MM.1S (cell line): Measurements from ENCODE around the gene DNAAF3.

Experiments
- DNase-seq: peaks from one replicate; pipeline ENCODE4 v3.0.0-alpha.2; 2015
- H2AFZ ChIP-seq: fragments of 300-600 bp; sonication (generic); 2 replicates; pipeline ENCODE4 v1.6.0; 2016; ENCODE audit warnings: antibody characterized with exemption, low read length
- H3F3A ChIP-seq: fragments of 300-600 bp; sonication (generic); 2 replicates; pipeline ENCODE4 v1.6.1; 2016; ENCODE audit warnings: mild to moderate bottlenecking, antibody characterized with exemption, low read length, moderate library complexity, mixed read lengths; ENCODE audit not compliant: insufficient read depth
- H3K27ac ChIP-seq: fragments of 300-600 bp; sonication (generic); 2 replicates; pipeline ENCODE4 v1.5.1; 2016; ENCODE audit warnings: mild to moderate bottlenecking, low read length
- H3K27me3 ChIP-seq: fragments of 300-600 bp; sonication (generic); replicated peaks from 2 replicates; pipeline ENCODE4 v1.6.0; 2016; ENCODE audit warnings: low read length; ENCODE audit not compliant: insufficient read depth
- H3K36me3 ChIP-seq: fragments of 300-600 bp; sonication (generic); replicated peaks from 2 replicates; pipeline ENCODE4 v1.6.1; 2016; ENCODE audit warnings: mild to moderate bottlenecking, low read length, mixed read lengths; ENCODE audit not compliant: insufficient read depth
- H3K4me1 ChIP-seq: fragments of 300-600 bp; sonication (generic); 2 replicates; pipeline ENCODE4 v1.6.1; 2016; ENCODE audit warnings: low read length, mixed read lengths
- H3K4me2 ChIP-seq: fragments of 300-600 bp; sonication (generic); 2 replicates; pipeline ENCODE4 v1.6.0; 2016; ENCODE audit warnings: low read depth, low read length
- H3K4me3 ChIP-seq: fragments of 300-600 bp; sonication (generic); 2 replicates; pipeline ENCODE4 v1.5.1; 2016; ENCODE audit warnings: low read length, mixed read lengths
- H3K79me2 ChIP-seq: fragments of 300-600 bp; sonication (generic); 2 replicates; pipeline ENCODE4 v1.6.1; 2016; ENCODE audit warnings: mixed run types, low read length, mixed read lengths
- H3K9ac ChIP-seq: fragments of 300-600 bp; sonication (generic); 2 replicates; pipeline ENCODE4 v1.6.1; 2016; ENCODE audit warnings: low read length, mixed read lengths
- H3K9me2 ChIP-seq: fragments of 300-600 bp; sonication (generic); replicated peaks from 2 replicates; pipeline ENCODE4 v1.6.1; 2016; ENCODE audit warnings: mild to moderate bottlenecking, low read length, mixed read lengths; ENCODE audit not compliant: insufficient read depth
- H3K9me3 ChIP-seq: fragments of 300-600 bp; sonication (generic); replicated peaks from 2 replicates; pipeline ENCODE4 v1.6.1; 2016; ENCODE audit warnings: mild to moderate bottlenecking, low read length, mixed read lengths; ENCODE audit not compliant: insufficient read depth
- H4K20me1 ChIP-seq: fragments of 300-600 bp; sonication (generic); 2 replicates; pipeline ENCODE4 v1.6.1; 2016; ENCODE audit warnings: mild to moderate bottlenecking, low read length, moderate library complexity, mixed read lengths; ENCODE audit not compliant: insufficient read depth
- CTCF ChIP-seq: fragments of 300-600 bp; sonication (generic); IDR thresholded peaks from 2 replicates; pipeline ENCODE4 v1.5.1; 2016; ENCODE audit warnings: antibody characterized with exemption, low read length, mixed read lengths
- EZH2 ChIP-seq: fragments of 300-600 bp; sonication (generic); optimal IDR thresholded peaks from 2 replicates; pipeline ENCODE3; 2017; ENCODE audit warnings: low read depth, mild to moderate bottlenecking, antibody characterized with exemption, low read length, mixed read lengths
- EZH2phosphoT487 ChIP-seq: fragments of 300-600 bp; sonication (generic); IDR thresholded peaks from 2 replicates; pipeline ENCODE4 v1.6.1; 2018; ENCODE audit warnings: antibody characterized with exemption, low read length

Gene DNAAF3

GRCh38 chr19:55153652-55154264, 12.7 kb downstream of the DNAAF3 start:
- Histone ChIP-seq H3K27me3 (peaks cover 37% of the 10 kb centered on the region), H3K4me2 (no peak overlapping the region), H3K9ac (no peak overlapping the region), H3K9me2 (no peaks in the 10 kb centered on the region), H4K20me1 (no peaks in the 10 kb centered on the region), H3K9me3 (no peaks in the 10 kb centered on the region), H3K4me3 (no peak overlapping the region), H3K79me2 (no peaks in the 10 kb centered on the region), H3K27ac (no peak overlapping the region), H3F3A (no peaks in the 10 kb centered on the region), H3K36me3 (no peaks in the 10 kb centered on the region), H3K4me1 (no peaks in the 10 kb centered on the region), H2AFZ (no peak overlapping the region)
- no peak for TF ChIP-seq EZH2
- TF ChIP-seq CTCF = no peak
- TF ChIP-seq EZH2phosphoT487 = no peak
- DNase-seq = no peak

- no peaks in the 10 kb centered on the region for H3K4me1 ChIP-seq
- no peak overlapping the region for H3K27ac ChIP-seq
- no peaks in the 10 kb centered on the region for H3K79me2 ChIP-seq
- no peaks in the 10 kb centered on the region for H4K20me1 ChIP-seq
- no peaks in the 10 kb centered on the region for H3F3A ChIP-seq
- H3K36me3 ChIP-seq = no peaks in the 10 kb centered on the region
- H3K9me3 ChIP-seq = no peaks in the 10 kb centered on the region
- H3K9me2 ChIP-seq = no peaks in the 10 kb centered on the region
- H3K4me2 ChIP-seq = no peak overlapping the region
- DNase-seq = no peak
- H2AFZ ChIP-seq = no peak overlapping the region
- no peak for TF ChIP-seq EZH2phosphoT487
- no peak for TF ChIP-seq CTCF
- TF ChIP-seq EZH2 = no peak
- H3K27me3 ChIP-seq = peaks cover 40% of the 10 kb centered on the region
- no peak overlapping the region for H3K9ac ChIP-seq
- H3K4me3 ChIP-seq = no peak overlapping the region
These were observed 14.4 kb downstream of the DNAAF3 start for GRCh38 chr19:55152017-55152416.

GRCh38 chr19:55149078-55150003, 17.1 kb downstream of the DNAAF3 start, which contains the start of gene TNNT1:
Gene TNNT1 (minus strand): TSS chr19:55149206. CDS start chr19:55147157, 2,049 bp downstream.
- Histone ChIP-seq H2AFZ (no peak within 1 kb of the TSS), H3K27ac (no peak within 1 kb of the TSS), H3F3A (no peaks in the 10 kb centered on the region), H4K20me1 (no peaks in the 10 kb centered on the region), H3K9ac (no peak within 1 kb of the TSS), H3K9me3 (no peaks in the 10 kb centered on the region), H3K9me2 (no peaks in the 10 kb centered on the region), H3K4me1 (no peaks in the 10 kb centered on the region), H3K36me3 (no peaks in the 10 kb centered on the region), H3K4me2 (no peak within 1 kb of the TSS), H3K4me3 (no peak within 1 kb of the TSS), H3K79me2 (no peaks in the 10 kb centered on the region), H3K27me3 (peaks cover 59% of the 10 kb centered on the region)
- no peak for TF ChIP-seq CTCF
- no peak for TF ChIP-seq EZH2phosphoT487
- no peak for TF ChIP-seq EZH2
- no peak for DNase-seq
